ENCODE measurements around the gene SULT2B1. TPM values are rescaled to one million over a fixed set of nuclear protein-coding genes. Genes with fewer than 3 reads are reported as not detected.

SULT2B1 gene
- total and polyA plus RNA-seq, 2 of the 4 experiments (the other 2 are of a cell fraction) = 0.09 TPM; not detected in 1

GRCh38 chr19:48636859-48637448, 85.0 kb downstream of the SULT2B1 start, which contains the start of gene DBP:
DBP (minus strand) TSS chr19:48637379; CDS start chr19:48636994, 385 bp downstream.
- ChIA-PET CTCF (no interaction called here), POLR2A (ENCODE audit: unreplicated experiment) (interaction anchor here (0.6 to 0.7 kb wide), 3 partner anchors 18 to 174 kb away, joined by 3 read pairs; partner anchors contain the start of genes BCAT2, RPL18 and SPHK2)
- Histone ChIP-seq H2AK5ac (ENCODE audit: low read depth, low read length) (peak within 1 kb of the TSS; percentile 78), H2AFZ (replicated peaks; ENCODE audit: low read length, poor library complexity) (peak within 1 kb of the TSS; percentile 95), H3K9me3 (ENCODE audit: control insufficient read depth, insufficient read depth, low read length) (no peaks in the 10 kb centered on the region), H3K18ac (ENCODE audit: low read depth, low read length) (peak within 1 kb of the TSS; percentile 71), H3K4me3 (ENCODE audit: insufficient read depth, low read depth, low read length) (peak within 1 kb of the TSS; percentile 62), H2AK9ac (replicated peaks; ENCODE audit: low read depth, low read length, poor library complexity) (peak within 1 kb of the TSS; percentile 92), H3K36me3 (ENCODE audit: control insufficient read depth, insufficient read depth, low read length) (no peaks in the 10 kb centered on the region; the same call in 1 of the 2 replicates), H3K4ac (ENCODE audit: low read depth, low read length) (peak within 1 kb of the TSS; percentile 96), H3K9me1 (ENCODE audit: insufficient read depth, low read length) (peaks cover 24% of the 10 kb centered on the region), H3K79me1 (ENCODE audit: low read depth in 1 of 2, low read length in 2 of 2) (peaks cover 0 to 18% of the 10 kb centered on the region in 2 experiments; a peak in 3 of 4 replicates), H2BK120ac (ENCODE audit: low read depth, low read length) (peak within 1 kb of the TSS; percentile 50), H3K9ac (ENCODE audit: low read depth, low read length) (peak within 1 kb of the TSS; percentile 60), H2BK15ac (ENCODE audit: low read depth, low read length) (peak within 1 kb of the TSS; percentile 77; the same call in 2 of the 3 replicates), H3K27ac (ENCODE audit: insufficient read depth, low read length) (peak within 1 kb of the TSS; percentile 81), H3K56ac (ENCODE audit: extremely low read depth, insufficient read depth, low read length) (peak within 1 kb of the TSS; percentile 84; the same call in 1 of the 2 replicates), H4K20me1 (ENCODE audit: insufficient read depth, low read length) (peaks cover 4% of the 10 kb centered on the region; the same call in 1 of the 2 replicates), H3K27me3 (ENCODE audit: control insufficient read depth, insufficient read depth, low read length) (no peaks in the 10 kb centered on the region), H3K4me2 (ENCODE audit: low read depth, low read length) (peak within 1 kb of the TSS; percentile 91), H4K91ac (ENCODE audit: insufficient read depth, low read depth, low read length) (peak within 1 kb of the TSS; percentile 77), H4K5ac (ENCODE audit: low read depth, low read length) (peak within 1 kb of the TSS; percentile 72), H3K23ac (ENCODE audit: low read depth, low read length) (peak within 1 kb of the TSS; percentile 64), H4K8ac (ENCODE audit: low read depth in 2 of 2, low read length in 2 of 2) (peak within 1 kb of the TSS; percentile 43 to 93), H3K4me1 (ENCODE audit: control insufficient read depth, insufficient read depth, low read length) (peaks cover 28% of the 10 kb centered on the region), H2BK20ac (ENCODE audit: low read depth, low read length) (peak within 1 kb of the TSS; percentile 81), H3K14ac (replicated peaks; ENCODE audit: low read depth, low read length) (peak within 1 kb of the TSS; percentile 65), H2BK5ac (ENCODE audit: low read depth, low read length, poor library complexity, severe bottlenecking) (peak within 1 kb of the TSS; percentile 76)
- dilution Hi-C loops (cut with HindIII; ENCODE audit: low sequenced_read_pairs, unreplicated experiment) = no loop called here
- intact Hi-C loops (cut with micrococcal nuclease) = no loop called here
- ATAC-seq (ENCODE audit: low read depth) = 0 out of 2 replicates have a peak, but pooled peaks have one; percentile 3
- TF ChIP-seq POLR2A (IDR thresholded peaks at IDR 0.05; ENCODE audit: low read depth, low read length) (no peak), CEBPB (IDR thresholded peaks at IDR 0.05; ENCODE audit: low read depth, low read length) (peak; percentile 57; the same call in 1 of the 2 replicates)
- in situ Hi-C loops (cut with MboI; ENCODE audit: low sequenced_read_pairs) = no loop called here
- 1% methylated on average over 27 of the region's 40 CpGs; no CpG with 5 or more reads in 1 of the 2 experiments for WGBS, 2 experiments (ENCODE audit: extremely low coverage in 2 of 2, insufficient read length in 1 of 2)
- no TSS peak for BruUV-seq (replicated peaks)
- DNase-seq = no peak
